ENCODE results near the gene CCDC141.

The CCDC141 gene

GRCh38 chr2:178782236-178782635 is 267.7 kb downstream of the CCDC141 start:
- no peaks in the 10 kb centered on the region for H3K36me3 ChIP-seq (ENCODE audit: insufficient read depth, low read length)
- H2AFZ ChIP-seq (ENCODE audit: low read depth, low read length): no peak overlapping the region
- no peaks in the 10 kb centered on the region for H3K27me3 ChIP-seq (ENCODE audit: insufficient read depth, low read length)
- H3K4me3 ChIP-seq (ENCODE audit: low read length): no peak overlapping the region
- no peaks in the 10 kb centered on the region for H3K9me3 ChIP-seq (ENCODE audit: low read length)
- no peaks in the 10 kb centered on the region for H3K4me1 ChIP-seq (ENCODE audit: insufficient read depth, low read length)
